ENCODE data around the gene DENND5B.

DNA sequence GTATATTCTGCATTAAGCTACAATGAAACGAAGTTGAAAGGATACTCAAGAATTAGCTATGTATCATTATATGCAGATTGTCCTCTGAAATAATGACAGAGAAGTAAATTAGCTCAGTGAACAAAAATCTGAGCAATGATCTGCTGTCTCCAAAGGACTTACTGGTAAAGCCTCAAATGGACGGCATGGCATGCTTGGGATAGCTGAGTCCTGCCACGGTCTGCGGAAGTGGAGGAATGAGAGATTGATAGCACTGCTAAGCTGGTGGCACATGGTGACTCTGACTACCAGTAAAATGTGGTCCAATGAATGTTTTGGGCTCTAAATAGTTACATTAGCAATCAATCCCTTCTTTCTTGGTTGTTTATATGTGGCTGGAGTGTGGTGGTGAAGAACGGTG, 3.7 kb upstream of the DENND5B start:
- no peak for TF ChIP-seq TEAD4 (CRISPR knock-in tag; IDR thresholded peaks at IDR 0.05)
- TF ChIP-seq, protein P1, sequence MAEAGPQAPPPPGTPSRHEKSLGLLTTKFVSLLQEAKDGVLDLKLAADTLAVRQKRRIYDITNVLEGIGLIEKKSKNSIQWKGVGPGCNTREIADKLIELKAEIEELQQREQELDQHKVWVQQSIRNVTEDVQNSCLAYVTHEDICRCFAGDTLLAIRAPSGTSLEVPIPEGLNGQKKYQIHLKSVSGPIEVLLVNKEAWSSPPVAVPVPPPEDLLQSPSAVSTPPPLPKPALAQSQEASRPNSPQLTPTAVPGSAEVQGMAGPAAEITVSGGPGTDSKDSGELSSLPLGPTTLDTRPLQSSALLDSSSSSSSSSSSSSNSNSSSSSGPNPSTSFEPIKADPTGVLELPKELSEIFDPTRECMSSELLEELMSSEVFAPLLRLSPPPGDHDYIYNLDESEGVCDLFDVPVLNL (CRISPR knock-in tag; IDR thresholded peaks at IDR 0.05; ENCODE audit: borderline replicate concordance, low read depth), result no peak
- TF ChIP-seq, protein P2, sequence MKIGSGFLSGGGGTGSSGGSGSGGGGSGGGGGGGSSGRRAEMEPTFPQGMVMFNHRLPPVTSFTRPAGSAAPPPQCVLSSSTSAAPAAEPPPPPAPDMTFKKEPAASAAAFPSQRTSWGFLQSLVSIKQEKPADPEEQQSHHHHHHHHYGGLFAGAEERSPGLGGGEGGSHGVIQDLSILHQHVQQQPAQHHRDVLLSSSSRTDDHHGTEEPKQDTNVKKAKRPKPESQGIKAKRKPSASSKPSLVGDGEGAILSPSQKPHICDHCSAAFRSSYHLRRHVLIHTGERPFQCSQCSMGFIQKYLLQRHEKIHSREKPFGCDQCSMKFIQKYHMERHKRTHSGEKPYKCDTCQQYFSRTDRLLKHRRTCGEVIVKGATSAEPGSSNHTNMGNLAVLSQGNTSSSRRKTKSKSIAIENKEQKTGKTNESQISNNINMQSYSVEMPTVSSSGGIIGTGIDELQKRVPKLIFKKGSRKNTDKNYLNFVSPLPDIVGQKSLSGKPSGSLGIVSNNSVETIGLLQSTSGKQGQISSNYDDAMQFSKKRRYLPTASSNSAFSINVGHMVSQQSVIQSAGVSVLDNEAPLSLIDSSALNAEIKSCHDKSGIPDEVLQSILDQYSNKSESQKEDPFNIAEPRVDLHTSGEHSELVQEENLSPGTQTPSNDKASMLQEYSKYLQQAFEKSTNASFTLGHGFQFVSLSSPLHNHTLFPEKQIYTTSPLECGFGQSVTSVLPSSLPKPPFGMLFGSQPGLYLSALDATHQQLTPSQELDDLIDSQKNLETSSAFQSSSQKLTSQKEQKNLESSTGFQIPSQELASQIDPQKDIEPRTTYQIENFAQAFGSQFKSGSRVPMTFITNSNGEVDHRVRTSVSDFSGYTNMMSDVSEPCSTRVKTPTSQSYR (CRISPR knock-in tag; IDR thresholded peaks at IDR 0.05), result no peak
- TF ChIP-seq JUN (CRISPR knock-in tag; IDR thresholded peaks at IDR 0.05), result no peak
- TF ChIP-seq IRF2 (CRISPR knock-in tag; IDR thresholded peaks at IDR 0.05; ENCODE audit: borderline replicate concordance, low read depth), result no peak
- no peak for TF ChIP-seq GABPB1 (CRISPR knock-in tag; IDR thresholded peaks at IDR 0.05)
- no peak for TF ChIP-seq PRDM15 (CRISPR knock-in tag; IDR thresholded peaks at IDR 0.05)
- TF ChIP-seq, protein P3, sequence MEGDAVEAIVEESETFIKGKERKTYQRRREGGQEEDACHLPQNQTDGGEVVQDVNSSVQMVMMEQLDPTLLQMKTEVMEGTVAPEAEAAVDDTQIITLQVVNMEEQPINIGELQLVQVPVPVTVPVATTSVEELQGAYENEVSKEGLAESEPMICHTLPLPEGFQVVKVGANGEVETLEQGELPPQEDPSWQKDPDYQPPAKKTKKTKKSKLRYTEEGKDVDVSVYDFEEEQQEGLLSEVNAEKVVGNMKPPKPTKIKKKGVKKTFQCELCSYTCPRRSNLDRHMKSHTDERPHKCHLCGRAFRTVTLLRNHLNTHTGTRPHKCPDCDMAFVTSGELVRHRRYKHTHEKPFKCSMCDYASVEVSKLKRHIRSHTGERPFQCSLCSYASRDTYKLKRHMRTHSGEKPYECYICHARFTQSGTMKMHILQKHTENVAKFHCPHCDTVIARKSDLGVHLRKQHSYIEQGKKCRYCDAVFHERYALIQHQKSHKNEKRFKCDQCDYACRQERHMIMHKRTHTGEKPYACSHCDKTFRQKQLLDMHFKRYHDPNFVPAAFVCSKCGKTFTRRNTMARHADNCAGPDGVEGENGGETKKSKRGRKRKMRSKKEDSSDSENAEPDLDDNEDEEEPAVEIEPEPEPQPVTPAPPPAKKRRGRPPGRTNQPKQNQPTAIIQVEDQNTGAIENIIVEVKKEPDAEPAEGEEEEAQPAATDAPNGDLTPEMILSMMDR (IDR thresholded peaks at IDR 0.05), result no peak
- TF ChIP-seq USF1 (CRISPR knock-in tag; IDR thresholded peaks at IDR 0.05), result no peak
- TF ChIP-seq, protein P4, sequence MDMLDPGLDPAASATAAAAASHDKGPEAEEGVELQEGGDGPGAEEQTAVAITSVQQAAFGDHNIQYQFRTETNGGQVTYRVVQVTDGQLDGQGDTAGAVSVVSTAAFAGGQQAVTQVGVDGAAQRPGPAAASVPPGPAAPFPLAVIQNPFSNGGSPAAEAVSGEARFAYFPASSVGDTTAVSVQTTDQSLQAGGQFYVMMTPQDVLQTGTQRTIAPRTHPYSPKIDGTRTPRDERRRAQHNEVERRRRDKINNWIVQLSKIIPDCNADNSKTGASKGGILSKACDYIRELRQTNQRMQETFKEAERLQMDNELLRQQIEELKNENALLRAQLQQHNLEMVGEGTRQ (CRISPR knock-in tag; IDR thresholded peaks at IDR 0.05), result no peak
